ENCODE results near the gene TSPAN11.

- no peak for TF ChIP-seq YY1 (IDR thresholded peaks at IDR 0.05; ENCODE audit: insufficient read depth, insufficient read length)
- no peak for TF ChIP-seq ZNF274 (IDR thresholded peaks at IDR 0.05; ENCODE audit: low read depth, low read length)
Observed at GRCh38 chr12:31009976-31010375, 83.4 kb downstream of the TSPAN11 start.

Data from NT2/D1 (cell line).